GM12801 (cell line): ENCODE measurements around the gene ALG2.

Source experiments
- TF ChIP-seq, protein P1 (sequence below): IDR thresholded peaks from one replicate; pipeline ENCODE4 v1.5.1; 2011; ENCODE audit warnings: control low read depth; ENCODE audit not compliant: insufficient read length; ENCODE audit errors: extremely low read depth

Gene ALG2

DNA sequence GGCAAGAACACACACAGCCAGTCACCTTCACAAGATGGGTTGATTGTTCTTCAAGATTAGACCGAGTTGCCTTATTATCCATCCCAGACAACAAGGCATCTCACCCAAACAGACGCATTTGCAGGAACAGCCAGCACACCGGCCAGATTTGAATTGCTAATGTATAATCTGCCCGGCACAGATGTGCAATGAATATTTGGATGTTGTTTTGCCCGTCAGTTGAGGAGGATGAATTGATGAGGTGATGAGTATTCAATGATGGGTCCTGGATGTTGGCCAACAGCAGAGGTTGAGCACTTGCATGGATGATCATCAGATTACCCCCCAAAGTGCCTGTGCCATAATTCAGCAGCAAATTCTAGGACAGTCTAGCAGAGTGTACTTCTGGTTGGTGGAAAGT is 20.1 kb downstream of the ALG2 start:
- TF ChIP-seq, protein P1, sequence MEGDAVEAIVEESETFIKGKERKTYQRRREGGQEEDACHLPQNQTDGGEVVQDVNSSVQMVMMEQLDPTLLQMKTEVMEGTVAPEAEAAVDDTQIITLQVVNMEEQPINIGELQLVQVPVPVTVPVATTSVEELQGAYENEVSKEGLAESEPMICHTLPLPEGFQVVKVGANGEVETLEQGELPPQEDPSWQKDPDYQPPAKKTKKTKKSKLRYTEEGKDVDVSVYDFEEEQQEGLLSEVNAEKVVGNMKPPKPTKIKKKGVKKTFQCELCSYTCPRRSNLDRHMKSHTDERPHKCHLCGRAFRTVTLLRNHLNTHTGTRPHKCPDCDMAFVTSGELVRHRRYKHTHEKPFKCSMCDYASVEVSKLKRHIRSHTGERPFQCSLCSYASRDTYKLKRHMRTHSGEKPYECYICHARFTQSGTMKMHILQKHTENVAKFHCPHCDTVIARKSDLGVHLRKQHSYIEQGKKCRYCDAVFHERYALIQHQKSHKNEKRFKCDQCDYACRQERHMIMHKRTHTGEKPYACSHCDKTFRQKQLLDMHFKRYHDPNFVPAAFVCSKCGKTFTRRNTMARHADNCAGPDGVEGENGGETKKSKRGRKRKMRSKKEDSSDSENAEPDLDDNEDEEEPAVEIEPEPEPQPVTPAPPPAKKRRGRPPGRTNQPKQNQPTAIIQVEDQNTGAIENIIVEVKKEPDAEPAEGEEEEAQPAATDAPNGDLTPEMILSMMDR, result no peak

DNA sequence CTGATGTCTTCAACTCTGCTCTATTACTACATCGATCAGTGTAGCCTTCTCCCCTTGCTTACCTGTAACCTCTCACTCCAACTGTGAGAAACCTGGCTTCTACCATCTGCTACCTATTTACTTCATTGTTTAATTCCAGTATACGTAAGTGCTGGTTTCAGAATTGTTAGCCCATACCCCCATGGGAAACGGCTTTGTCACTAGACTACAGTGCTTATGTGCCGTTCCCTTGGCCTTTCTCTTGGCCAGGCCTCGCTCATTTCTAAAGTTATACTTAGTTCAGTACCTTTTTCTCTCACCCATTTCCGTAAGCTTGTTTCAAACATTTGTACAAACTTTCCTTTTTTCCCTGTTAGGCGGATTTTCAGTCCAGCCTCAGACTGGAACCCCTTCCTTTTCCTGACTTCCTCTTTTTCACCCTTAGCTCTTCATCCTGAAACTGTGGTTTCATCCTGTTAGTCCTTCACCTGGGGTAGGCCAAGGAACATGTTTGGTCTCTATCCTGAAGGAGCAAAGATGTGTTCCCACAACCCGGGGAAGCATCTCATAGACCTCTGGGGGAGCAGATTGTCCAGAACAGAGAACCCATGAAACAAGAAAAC is 21.7 kb downstream of the ALG2 start:
- TF ChIP-seq, protein P1, result no peak

DNA sequence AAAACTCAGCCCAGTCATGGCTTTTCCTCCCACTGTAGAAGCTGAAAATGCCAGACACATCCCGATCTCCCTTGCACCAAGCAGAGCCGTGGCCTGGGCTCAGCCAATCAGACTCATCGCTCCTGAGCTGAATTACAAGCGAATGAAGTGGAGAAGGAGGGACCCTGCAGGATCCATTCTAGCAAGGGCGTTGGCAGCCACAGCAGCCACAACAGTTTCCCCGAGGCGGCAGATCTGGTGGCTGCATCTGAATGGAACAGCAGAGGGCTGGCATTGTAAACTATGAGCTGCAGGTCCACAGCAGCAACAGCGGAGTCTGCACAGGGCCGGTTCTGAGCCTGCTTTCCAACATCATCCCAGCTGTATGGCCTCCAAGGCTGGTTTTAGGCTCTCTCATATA is 23.8 kb downstream of the ALG2 start:
- TF ChIP-seq, protein P1, result no peak

DNA sequence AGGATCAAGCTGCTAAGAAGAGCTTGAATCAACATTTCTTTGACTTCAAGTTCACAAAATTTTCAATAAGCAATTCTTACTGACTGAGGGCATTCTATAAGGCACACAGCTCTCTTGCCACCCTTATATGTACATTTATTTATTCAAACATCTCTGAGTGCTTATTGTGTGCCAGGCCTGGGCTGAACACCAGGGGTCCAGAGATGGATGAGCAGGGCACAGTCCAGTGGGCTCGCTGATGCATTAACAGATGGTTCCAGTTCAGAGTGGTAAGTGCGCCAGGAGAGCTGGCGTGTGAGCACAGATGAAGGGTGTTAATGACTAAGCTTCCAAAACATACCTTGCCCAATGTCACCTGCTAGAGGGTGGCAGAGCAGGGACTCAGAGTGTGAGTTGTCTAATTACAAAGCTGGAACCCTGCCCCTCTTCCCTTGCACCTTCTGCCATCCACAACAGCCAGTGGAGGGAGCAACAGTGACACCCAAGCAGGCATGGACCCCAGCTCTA is 24.6 kb downstream of the ALG2 start:
- TF ChIP-seq, protein P1, result no peak

DNA sequence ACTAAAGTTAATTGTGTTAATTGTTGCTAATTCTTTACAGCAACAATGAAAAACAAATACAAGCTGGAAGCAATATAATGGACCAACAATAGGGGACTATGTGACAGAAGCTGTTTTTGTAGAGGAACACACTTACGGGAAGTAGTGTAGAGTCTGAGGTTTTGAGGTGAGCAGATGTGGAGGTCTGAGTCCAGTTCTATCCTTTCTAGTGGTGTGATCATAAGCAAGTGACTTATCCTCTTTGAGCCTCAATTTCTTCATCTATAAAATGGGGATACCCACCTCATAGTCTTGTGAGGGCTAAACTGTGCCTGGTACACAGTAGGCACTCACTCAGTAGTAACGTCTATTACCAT is 28.3 kb downstream of the ALG2 start:
- TF ChIP-seq, protein P1, result no peak

DNA sequence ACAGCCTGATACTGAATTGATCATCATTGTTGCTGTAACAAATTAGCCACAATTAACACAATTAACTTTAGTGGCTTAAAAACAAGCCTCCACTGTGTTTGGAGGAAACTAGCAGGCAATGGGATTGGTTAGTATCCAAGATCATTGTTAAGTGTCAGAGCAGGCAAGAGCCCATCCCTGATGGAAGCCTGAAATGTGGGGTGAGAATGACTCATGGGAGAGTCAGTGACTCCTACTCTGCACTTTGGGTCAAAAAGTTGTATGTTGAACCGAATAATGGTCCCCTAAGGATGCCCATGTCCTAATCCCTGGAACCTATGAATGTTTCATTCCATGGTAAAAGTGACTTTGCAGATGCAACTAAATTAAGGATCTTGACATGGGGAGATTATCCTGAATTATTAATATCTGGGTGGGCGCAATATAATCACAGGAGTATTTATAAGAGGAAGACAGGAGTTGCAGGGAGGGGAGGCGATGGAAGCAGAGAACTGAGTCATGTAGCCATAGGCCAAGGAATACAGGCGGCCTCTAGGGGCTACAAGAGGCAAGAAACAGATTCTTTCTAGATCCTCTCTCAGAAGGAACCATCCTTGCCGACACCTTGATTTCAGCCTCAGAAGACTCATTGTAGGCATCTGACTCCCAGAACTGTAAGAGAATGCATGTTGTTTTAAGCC is 28.8 kb downstream of the ALG2 start:
- TF ChIP-seq, protein P1, result no peak

DNA sequence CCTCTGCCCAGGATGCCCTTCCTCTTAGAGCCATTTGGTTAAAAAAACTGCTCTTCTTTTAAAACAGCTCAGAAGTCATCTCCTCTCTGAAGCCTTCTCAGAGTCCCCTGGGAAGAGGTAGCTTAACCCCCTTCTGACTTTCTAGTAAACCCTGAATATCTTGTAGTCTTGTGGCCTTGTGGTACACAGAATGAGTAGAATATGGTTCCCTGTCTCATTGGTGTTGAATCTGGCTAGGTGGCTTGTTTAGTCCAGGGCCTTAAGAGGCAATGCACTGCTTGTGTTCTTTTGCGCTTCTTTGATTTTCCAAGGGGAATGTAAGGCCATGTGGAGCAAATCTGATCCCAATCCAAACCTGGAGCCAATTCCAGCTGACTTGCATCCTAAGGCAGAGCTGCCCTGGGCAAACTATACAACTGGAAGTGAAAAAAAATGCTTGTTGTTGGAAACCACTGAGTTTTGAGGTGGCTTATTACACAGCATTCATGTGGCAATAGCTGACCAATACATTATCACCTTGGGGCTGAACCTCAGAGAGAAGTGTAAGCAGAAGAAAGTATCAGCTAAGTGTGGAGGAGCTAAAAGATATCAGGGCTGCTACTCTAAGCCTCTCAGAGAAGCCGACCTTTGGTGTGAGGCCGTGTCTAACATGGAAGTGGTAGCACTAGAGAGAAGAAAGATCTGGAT is 31.0 kb downstream of the ALG2 start:
- TF ChIP-seq, protein P1, result no peak
